ENCODE data around the gene TTC38.

The TTC38 gene

DNA sequence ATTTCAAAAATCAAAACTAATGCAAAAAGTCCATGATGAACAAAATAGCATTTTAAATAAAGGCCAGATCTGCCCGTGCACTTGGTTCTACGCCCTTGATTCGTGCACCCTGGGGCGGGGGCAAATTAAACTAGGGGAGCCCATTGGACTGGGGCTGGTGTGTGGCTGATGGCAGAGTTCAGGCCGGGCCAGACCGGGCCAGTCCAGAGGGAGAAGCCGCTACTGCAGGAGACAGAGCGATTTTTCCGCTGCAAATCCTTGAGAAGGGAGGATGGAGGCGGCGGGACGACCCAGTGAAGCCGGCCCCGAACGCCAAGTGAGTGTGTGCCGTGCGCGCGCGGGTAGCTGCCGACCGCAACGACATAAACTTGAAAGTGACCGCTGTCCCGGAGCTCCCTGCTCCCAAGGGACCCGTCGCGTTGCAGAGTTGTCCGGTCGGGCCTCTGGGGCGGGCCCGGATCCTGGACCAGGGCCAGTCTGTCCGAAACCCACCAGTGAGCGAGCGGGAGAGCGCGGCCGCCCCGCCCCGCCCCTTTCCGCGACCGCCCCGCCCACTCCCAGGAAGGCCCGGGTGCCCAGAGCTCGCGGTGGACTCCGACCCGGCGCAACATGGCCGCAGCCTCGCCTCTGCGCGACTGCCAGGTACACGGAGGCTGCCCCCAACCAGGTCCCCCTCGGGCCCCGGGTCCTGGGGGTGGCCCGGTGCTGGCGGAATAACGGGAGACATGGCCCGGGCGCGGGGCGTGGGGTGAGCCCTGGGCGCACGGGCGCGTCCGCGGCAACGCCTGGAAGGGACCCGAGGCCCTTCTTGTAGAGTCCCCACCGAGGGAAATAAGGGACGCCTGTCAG is at the start of gene TTC38:
Gene TTC38, plus strand, starts transcription at position 578 of the 849 bp plus-strand sequence. Its CDS starts 32 bp downstream, at position 610.
- DNase-seq = peak; percentile 43

DNA sequence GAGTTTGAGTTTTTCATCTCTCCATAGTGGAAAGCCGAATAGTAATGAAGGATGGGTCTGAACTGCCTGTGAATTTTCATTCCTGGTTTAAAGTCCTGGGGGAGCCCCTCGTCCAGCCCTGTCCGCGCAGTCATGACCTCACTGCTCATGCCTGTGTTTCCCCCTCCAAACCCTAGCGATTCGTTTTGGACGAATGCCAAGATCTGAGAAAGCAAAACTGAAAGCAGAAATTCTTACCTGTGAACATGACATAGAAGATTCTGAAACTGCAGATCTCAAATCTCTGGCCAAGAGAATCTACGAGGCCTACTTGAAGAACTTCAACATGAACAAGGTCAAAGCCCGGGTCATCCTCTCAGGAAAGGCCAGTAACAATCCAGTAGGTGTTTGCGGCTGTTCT is 48.2 kb upstream of the TTC38 start:
- no peak for DNase-seq

DNA sequence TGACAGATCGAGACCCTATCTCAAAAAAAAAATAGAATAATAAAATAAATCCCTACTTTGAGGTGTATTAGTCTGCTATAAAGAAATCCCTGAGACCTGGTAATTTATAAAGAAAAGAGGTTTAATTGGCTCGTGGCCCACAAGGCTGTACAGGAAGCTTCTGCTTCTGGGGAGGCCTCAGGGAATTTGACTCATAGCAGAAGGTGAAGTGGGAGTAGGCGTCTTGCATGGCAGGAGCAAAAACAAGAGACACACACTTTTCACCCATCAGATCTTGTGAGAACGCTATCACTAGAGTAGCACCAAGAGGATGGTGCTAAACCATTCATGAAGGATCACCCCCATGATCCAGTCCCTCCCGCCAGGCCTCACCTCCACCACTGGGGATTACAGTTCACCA is 46.9 kb upstream of the TTC38 start:
- peak; percentile 14 for DNase-seq

DNA sequence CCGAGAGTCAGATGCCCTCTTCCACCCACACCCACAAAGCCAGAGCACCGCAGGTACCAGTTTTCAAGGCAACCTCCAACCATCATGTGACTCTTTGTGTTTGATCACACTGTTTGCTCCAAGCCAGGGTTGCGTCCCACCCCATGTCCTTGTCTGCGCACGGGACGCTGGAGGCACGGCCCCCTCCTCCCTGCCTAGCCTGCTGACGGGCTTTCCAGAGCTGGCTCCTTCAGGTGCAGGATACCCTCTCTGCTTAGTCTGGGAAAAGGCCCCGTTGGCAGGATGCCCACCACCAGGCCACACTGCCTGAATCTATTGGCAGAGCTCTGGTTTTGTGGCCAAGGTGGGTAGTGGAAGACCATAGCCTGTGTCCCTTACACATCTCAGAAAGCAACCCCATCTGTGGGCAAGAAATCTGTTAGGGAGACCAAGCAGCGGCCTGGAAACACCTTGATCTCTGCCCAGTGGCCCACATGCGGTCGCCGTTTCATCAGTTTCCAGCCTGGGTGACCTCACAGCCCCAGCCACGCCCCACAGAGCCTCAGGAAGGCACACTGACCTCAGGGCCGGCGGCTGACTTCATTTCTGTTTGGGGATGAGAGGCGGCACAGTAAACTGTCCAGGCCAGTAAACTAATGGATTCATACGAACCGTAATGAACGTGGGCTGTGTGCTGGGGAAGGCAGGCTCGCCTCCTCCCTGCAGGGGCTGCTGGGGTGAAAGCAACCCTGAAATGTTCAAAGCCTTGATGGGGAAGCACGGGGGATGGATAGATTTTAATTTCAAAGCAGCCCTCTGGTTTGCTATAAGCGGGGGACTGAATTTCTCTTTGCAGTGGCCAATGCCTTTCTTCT is 43.5 kb upstream of the TTC38 start:
- DNase-seq = no peak

DNA sequence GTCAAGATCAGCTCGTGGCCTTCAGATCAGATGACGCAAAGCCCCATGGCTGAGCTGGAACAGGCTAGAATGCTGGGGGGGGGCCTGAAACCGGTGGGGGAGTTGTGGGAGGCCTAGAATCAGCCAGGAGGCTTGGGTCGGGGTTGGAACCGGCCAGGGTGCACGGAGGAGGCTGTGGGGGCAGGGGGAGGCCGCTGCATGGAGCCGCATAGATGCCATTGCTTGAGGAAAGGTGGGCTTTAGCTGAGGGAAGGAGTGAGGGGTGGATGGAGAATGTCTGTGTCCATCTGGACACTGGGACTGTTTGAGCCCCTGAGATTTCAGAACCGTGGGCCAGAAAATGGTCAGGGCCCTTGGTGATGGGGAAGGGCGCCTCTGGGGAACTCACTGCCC is 42.9 kb upstream of the TTC38 start:
- DNase-seq = no peak

DNA sequence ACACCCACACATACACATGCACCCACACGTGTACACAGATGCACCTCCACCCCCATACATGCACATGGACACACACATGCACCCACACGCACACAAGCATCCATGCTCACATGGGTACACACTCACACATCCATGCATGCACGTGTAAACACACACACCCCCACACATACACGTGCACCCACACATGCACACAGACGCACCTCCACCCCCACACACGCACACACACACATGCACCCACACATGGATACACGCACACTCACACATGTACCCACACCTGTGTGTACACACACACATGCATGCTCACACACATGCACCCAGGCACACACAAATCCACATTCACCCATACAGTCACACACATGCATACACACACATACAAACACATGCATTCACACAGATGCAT is 42.2 kb upstream of the TTC38 start:
- DNase-seq = no peak

DNA sequence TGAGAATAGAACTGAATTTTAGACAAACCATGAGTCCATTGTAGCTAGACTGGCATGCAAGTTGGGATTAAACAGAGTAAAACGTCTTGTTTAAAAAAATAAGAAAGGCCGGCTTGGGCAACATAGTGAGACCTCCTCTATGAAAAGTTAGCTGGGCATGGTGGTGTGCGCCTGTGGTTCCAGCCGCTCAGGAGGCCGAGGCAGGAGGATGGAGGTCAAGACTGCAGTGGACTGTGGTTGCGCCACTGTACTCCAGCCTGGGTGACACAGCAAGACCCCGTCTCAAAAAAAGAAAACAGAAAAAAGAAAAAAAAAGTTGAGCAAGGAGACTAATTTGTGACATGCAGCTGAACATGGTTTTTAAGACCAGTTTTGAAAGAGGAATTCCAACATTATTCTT is 41.2 kb upstream of the TTC38 start:
- DNase-seq = no peak

DNA sequence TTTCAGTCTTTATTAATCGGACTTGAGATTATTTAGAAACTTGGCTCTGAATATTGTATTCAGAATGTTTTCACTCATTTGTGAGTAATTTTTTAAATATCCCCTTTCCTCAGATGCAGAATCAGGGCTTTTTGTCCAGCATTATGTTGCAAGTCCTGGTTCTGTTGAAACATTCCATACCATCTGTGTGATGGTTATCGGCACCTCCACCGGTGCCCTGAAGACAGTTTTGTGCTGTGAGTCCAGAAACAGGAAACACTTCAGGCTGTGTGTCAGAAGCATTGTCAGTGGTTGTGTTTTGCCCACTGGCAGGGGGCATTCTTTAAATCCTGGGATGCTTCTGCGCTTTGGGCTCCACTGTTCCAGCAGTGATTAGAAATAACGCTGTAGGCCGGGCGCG is 38.1 kb upstream of the TTC38 start:
- DNase-seq = no peak

DNA sequence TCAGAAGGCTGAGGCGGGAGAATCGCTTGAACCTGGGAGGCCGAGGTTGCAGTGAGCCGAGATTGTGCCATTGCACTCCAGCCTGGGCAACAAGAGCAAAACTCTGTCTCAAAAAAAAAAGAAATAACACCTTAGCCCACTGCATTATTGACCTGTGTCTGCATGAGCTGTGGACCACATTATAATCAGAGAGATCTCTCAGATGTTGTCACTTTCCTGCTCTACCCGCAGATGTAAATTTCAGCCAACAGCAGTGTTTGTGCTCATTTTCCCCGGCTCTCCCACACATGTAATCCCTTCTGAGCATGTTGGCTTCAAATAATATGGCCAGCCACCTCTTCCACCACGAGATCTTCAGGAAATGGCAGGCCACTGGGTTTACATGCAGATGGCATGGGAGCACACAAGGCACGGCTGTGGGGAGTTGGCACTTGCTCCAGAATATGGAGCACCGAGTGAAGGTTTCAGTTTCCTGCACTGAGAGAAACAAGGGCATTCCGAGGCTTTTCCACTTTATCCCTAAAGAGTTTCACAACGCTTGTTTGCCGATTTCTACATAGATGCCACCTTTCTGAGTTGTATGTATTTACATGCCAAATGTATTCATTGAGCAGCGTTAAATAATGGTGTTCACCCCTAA is 37.4 kb upstream of the TTC38 start:
- DNase-seq = no peak

DNA sequence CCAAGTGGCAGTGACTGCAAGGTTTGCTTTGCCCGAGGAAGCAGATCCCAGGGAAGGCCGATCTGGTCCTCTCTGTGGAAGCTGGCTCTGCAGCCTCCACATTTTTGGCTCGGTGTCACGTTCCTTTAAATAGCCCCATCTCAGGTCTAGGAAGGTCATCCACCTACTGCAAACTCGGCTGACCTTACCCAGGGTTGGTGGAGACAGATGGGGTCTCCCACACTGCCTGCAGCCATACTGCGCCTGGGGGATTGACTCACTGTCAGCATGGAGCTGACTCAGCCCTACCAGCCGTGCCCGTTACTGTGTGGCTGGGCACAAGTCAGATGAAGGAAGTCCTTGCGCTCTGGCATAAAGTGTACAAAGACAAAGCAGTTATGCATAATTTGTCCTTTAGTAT is 34.6 kb upstream of the TTC38 start:
- DNase-seq = no peak

DNA sequence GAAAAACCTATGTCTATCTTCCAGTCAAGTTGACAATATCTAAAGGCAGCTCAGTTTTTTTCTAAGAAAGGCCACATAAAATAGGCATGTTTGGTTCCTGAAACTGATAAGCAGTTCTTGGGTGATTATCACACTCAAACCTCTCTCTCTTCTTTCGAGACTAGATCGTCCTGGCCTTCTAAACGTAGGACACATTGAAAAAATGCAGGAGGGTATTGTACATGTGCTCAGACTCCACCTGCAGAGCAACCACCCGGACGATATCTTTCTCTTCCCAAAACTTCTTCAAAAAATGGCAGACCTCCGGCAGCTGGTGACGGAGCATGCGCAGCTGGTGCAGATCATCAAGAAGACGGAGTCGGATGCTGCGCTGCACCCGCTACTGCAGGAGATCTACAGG is 32.8 kb upstream of the TTC38 start:
- DNase-seq = no peak

DNA sequence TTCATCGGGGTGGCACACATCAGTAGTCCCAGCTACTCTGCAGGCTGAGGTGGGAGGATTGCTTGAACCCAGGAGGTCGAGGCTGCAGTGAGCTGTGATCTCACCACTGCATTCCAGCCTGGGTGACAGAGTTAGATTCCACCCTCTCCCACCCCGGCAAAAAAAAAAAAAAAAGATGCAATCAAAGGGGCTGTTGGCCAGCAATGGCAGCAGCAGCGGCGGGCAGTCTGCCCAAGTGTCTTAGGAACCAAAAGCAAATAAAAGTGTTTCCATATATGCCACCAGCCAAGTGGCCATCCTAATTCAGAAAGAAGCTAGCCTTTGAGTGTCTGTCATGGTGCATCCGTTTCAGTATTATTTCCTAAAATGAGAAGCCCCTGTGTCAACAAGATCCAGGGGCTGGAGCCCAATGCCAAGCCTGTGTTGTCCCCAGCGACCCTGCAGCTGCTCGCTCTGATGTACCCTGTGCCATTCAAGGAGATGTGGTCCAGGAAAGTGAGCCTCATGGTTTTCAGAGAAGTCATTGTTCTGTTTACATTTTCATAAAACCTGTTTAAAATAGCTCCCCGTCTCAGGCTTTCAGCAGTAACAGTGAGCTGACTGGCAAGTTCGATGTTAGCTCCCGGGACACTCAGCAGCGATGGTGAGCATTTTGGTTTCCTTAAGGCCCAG is 30.2 kb upstream of the TTC38 start:
- DNase-seq = no peak

DNA sequence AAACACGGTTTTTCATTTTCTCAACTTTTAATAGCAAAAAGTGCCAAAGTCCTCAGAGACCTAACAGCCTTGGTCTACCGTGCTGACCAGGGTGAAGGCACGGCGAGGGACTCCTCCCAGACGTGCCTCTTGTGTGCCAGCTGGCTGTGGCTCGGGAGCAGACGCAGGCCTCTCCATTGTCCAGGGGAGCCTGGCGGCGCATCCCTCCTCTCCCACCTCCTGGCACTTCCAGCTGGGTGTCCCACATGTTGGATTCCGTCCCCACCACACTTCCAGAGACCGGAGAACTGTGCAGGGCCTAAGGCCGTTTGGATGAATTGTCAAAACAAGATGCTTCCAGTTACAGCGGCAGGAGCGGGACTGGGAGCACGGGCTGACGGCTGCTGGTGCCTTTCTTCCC is 29.3 kb upstream of the TTC38 start:
- DNase-seq = no peak

DNA sequence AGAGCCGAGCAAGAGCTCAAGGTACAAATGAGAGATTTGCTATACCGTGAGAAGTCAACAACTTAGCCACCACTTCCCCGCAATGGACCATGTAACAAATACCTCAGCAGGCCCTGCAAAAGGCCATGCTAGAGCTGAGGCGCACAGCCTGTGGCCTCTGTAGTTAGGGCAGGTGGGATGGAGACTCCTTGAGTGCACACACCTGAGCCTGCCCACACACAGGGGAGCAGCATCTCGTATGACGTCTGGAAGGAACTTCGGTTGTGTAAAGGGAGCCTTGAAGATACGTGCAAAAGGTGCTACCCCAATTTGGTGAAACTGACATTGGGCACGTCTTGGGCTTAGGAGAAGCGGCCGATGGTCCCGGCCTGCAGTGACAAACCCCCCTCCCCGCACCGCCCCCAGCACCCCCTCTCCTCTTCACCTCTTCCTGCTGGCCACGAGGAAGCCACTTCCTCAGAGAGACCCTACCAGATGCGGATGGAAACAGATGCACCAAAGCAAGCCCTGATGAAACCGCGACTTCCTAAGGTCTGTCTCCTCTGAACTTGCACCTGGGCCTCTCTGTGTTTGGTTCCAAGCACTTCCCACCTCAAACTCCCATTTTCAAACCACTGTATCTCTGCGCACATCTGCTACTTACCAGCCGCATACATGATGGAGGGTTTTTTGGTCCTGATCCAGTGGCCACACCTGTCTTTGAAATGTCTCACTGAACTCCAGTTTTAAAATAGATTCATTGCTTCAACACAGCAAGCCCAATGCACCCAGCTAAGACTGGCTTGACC is 28.4 kb upstream of the TTC38 start:
- no peak for DNase-seq

DNA sequence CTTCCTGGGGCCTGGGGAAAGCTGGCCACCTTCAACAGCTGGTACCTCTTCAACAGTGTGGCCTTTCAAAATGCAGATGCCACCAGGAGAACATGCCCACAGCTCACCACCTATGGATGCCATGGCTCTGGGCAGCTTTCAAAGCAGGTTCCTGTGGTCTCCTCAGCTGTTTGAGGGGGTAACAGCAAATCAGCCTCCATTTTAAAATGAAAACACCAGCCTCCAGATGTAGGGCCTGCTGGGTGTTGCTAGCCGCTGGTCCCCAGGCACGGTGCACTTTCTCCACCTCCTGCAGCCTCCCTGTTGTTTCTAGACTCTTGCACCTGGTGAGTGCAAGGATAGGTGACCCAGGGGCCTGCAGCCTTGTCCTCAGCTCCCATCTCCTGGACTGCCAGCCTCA is 27.7 kb upstream of the TTC38 start:
- no peak for DNase-seq

DNA sequence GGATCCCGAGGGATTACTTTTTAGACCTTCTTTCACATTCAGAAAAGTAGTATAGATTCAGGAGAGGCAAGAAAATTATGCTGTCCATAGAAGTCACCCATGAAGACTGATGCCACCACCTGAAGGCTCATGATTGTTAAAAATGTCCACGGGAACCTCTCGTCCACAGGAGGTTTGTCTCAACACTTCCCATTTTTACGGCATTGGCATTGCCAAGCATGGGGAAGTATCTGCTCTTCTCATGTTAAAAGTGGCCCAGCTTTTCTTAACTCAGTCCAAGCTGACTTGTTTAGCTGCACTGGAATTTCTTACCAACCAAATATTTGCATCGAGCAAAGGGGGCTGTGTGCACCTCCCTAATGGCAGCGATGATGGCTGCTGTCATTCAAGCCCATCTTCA is 27.3 kb upstream of the TTC38 start:
- no peak for DNase-seq

DNA sequence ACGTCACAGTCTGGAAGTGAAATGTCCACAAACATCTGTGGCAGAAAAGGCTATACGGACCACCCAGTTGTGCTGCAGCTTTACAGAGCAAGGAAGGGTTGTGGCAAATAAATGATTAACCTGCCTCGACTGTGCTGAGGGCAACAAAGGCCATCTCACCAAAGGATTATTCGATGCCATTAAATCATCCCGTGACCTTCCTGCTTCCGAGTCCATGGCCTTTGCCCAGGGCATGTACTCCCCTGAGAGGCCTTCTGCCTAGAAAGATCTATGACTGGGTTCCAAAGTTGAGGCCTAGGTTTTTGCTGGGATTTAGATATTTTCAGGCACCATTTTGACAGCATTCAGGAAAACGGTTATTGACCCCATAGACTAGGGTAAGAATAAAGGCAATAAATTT is 26.9 kb upstream of the TTC38 start:
- no peak for DNase-seq

DNA sequence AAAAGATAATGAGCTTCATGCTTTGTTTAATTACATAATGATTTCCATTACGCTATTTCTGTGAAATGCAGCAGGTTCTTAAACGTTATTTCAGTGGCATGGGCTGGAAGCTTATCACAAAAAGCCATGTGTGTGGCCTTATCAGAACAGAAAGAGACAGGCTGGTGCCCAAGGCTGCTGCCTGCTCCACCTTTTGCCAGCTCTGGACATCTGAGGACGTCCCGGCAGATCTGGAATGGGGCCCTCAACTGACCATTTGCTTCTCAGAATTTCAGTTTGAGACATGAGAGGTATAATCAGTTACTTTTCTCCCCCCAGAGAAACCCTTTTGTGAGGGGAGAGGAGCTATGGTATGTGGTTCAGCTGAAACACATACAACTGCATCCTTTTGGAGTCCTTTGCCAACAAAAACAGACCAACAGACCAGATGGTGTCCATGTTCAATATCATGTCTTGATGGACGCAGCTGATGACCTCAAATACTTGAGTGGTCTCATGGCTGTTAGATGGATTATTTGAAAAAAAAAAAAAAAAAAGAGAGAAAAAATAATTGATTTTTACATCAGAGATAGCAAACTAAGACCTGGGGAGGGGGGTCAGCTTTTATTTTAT is 26.3 kb upstream of the TTC38 start:
- DNase-seq = no peak

DNA sequence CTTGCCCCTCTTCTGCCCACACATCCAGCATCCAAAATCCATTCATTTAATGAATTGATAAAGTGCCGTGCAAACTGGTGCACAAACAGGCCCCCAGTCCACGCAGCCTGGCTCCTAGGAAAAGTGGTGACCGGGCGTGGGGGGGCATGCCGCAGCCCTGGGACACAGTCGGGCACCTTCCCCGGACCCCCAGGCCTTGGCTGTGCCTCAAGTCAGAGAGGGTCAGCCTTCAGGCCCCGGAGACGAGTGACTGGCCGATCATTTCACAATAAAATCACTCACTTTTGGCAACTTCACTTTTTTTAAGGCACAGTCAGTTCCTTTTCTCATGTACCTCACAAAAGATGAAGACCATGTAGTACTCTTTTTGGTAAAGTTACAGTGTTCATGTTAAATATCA is 25.7 kb upstream of the TTC38 start:
- DNase-seq = no peak

DNA sequence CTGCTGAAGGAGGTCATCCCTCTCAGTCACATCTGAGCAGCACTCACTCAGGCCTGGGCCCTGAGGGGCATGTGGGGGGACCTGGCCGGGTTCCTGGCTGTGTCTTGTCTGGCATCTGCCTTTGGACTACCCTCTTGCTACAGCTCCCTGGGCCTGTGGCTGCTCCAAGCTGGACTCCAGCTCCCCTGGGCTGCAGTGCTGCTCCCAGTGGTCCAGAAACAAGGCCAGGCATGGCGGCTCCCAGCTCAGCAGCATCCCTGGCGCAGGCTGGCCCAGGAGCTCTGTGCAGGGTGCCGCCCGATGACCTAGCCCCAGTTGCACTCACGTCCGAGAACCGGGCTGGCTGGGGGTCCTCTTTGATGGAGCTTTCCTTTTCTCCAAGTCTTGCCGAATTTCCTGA is 23.0 kb upstream of the TTC38 start:
- no peak for DNase-seq

DNA sequence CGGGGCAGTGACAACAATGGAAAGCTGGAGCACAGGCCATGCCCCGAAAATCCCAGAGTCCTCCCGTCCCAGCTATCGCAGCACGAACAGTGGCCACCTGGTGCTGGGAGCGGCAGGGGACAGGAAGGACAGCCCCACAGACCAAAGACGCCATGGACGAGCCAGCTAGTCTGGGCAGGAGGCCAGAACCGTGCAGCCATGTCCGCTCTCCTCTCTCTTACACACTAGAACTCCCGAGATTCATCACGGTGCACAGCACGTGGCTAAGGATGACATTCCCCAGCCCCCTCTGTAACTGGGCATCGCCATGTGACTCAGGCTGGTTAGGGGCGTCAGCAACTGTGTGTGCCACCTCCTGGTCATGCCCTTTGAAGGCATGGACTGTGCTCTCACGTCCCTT is 22.3 kb upstream of the TTC38 start:
- no peak for DNase-seq

DNA sequence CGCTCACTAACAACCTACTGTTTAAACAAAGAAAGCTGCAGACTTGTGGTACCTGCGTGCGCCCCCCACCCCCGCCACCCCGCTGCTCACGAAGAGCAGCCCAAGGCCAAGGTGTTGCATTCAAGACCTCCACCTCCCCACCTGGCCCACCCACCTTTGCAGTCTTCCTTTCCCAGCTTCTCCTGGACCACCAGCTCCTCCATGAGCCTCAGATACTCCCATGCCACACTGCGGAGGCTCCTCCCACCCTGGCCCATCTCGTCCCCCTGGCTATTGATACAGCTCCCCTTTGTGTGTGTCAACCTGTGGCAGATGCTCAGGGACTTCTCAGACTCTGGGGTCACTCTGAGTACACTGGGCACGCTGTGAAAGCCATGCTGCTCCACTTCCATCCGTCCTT is 21.6 kb upstream of the TTC38 start:
- no peak for DNase-seq
